HG03378 (cell line): Measurements from ENCODE around the gene COL26A1.
"Not testable (repeated sequence)": the region's sequence is repeated elsewhere in the genome, so short reads cannot be mapped to it uniquely, and the experiment has no call there.

ENCODE experiments used
- ATAC-seq: cut with Tn5 transposase; IDR thresholded peaks from one replicate; pipeline ENCODE4 v1.9.1; 2021; ENCODE audit warnings: mild to moderate bottlenecking, moderate library complexity; ENCODE audit not compliant: unreplicated experiment

The COL26A1 gene

GRCh38 chr7:101400751-101401150, 38.1 kb downstream of the COL26A1 start:
- no peak for ATAC-seq

GRCh38 chr7:101401390-101402080, 38.9 kb downstream of the COL26A1 start:
- ATAC-seq = no peak

GRCh38 chr7:101402081-101402779, 39.6 kb downstream of the COL26A1 start:
- ATAC-seq = no peak

- no peak for ATAC-seq
Measured at GRCh38 chr7:101402835-101403234, 40.2 kb downstream of the COL26A1 start.

- ATAC-seq = no peak
Measured at GRCh38 chr7:101405474-101406067, 42.9 kb downstream of the COL26A1 start.

GRCh38 chr7:101410743-101411507, 48.2 kb downstream of the COL26A1 start:
- no peak for ATAC-seq

- ATAC-seq = no peak
Measured at GRCh38 chr7:101411508-101411874, 48.8 kb downstream of the COL26A1 start.

- ATAC-seq = no peak
Measured at GRCh38 chr7:101412976-101413375, 50.3 kb downstream of the COL26A1 start.

GRCh38 chr7:101418694-101419093, 56.0 kb downstream of the COL26A1 start:
- no peak for ATAC-seq

- no peak for ATAC-seq
Measured at GRCh38 chr7:101419831-101420230, 57.2 kb downstream of the COL26A1 start.

GRCh38 chr7:101420436-101420835, 57.8 kb downstream of the COL26A1 start:
- ATAC-seq = no peak

GRCh38 chr7:101422356-101423195, 59.9 kb downstream of the COL26A1 start:
- ATAC-seq = no peak

- no peak for ATAC-seq
Measured at GRCh38 chr7:101426303-101427011, 63.8 kb downstream of the COL26A1 start.

GRCh38 chr7:101428093-101428866, 65.6 kb downstream of the COL26A1 start:
- no peak for ATAC-seq

GRCh38 chr7:101432316-101432715, 69.6 kb downstream of the COL26A1 start:
- no peak for ATAC-seq

GRCh38 chr7:101433688-101434087, 71.0 kb downstream of the COL26A1 start:
- ATAC-seq = no peak

GRCh38 chr7:101434155-101434554, 71.5 kb downstream of the COL26A1 start:
- ATAC-seq = not testable (repeated sequence)

- no peak for ATAC-seq
Measured at GRCh38 chr7:101435461-101436220, 73.0 kb downstream of the COL26A1 start.
